Mononuclear cell (primary cell): ENCODE data around the gene SEMA4F. TPM values are rescaled to one million over a fixed set of nuclear protein-coding genes. Genes with fewer than 3 reads are reported as not detected.

Experiments used
- H3K27me3 ChIP-seq: 2 replicates; pipeline ENCODE4 v1.6.0; 2011; ENCODE audit warnings: low read length, control low read depth; ENCODE audit not compliant: insufficient read depth
- H3K4me1 ChIP-seq: 2 replicates; pipeline ENCODE4 v1.5.1; 2011; ENCODE audit warnings: mild to moderate bottlenecking, low read length, control low read depth; ENCODE audit not compliant: insufficient read depth
- H3K4me3 ChIP-seq: 2 replicates; pipeline ENCODE4 v1.5.1; 2011; ENCODE audit warnings: mild to moderate bottlenecking, low read length, moderate library complexity
- H3K9me3 ChIP-seq: 2 replicates; pipeline ENCODE4 v1.5.1; 2011; ENCODE audit warnings: low read depth, mild to moderate bottlenecking, control low read depth, low read length
- total RNA-seq: library from RNA; depleted of rRNA; stranded (reverse); fragments of >200 nt; gene quantifications from one replicate; pipeline ENCODE4 v1.2.3, GENCODE V29; 2012

Gene SEMA4F
- total RNA-seq, 1 donor = 2.0 TPM

DNA sequence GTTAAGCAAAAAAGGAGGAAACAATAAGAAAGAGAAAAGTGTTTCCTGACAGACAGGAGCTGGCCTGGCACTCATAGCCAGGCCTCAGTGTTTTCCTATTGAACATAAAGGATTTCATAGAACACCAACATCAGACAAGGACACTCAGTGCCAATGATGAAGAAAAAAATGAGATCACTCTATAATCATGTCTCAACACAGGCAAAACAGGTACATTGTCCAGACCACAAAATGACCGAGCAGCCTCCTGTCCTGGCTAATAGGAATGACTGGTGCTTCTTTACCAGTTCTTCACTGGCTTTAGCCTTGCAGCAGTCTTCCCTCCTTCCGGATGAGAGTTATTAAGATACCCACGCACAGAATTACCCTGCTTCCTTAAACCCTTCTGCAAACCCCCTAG is 35.6 kb downstream of the SEMA4F start:
- H3K4me3 ChIP-seq = no peak overlapping the region
- H3K4me1 ChIP-seq = peaks cover 15% of the 10 kb centered on the region
- no peaks in the 10 kb centered on the region for H3K9me3 ChIP-seq
- peaks cover 2% of the 10 kb centered on the region for H3K27me3 ChIP-seq

- no peaks in the 10 kb centered on the region for H3K9me3 ChIP-seq
- H3K27me3 ChIP-seq = peaks cover 2% of the 10 kb centered on the region
- no peak overlapping the region for H3K4me3 ChIP-seq
- peaks cover 15% of the 10 kb centered on the region for H3K4me1 ChIP-seq
Observed at GRCh38 chr2:74690571-74690970, 36.5 kb downstream of the SEMA4F start.

DNA sequence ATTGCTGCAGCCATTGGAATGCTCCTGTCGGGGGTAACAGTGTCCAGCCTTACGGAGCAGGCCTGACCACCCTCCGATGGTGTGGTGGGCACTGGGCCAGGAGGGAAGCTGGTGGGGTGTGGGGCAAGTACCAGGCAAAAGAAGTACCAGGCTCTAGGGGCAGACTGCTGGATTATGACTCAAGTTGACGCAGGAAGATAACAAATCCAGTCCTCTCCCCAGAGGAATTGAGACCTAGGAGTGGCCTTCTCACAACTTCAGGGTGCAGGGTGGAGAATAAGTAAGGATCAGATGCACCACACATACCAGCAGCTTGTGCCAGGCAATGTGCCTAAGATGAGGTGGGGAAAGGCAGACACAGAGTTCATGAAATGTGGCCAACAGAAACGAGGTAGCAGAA is 37.9 kb downstream of the SEMA4F start:
- H3K4me3 ChIP-seq = no peak overlapping the region
- H3K9me3 ChIP-seq = no peaks in the 10 kb centered on the region
- H3K27me3 ChIP-seq = peaks cover 2% of the 10 kb centered on the region
- peaks cover 15% of the 10 kb centered on the region for H3K4me1 ChIP-seq

DNA sequence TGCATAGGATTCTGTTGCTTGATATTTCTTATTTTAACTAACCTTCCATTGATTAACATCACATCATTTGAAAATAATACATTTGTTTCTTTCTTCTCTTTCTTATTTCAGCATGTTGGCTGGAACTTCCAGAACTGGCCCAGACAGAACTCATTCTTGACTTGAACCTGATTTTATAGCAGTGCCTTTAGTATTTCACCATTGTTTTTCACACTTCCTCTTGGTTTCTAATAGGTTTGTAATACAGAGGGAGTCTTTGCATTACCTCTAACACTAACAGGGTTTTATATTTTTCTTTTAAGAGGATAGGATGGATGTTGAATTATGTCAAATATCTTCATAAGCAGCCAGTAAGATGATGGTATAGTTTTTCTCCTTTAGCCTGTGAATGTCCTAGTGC is 39.2 kb downstream of the SEMA4F start:
- no peak overlapping the region for H3K4me3 ChIP-seq
- H3K27me3 ChIP-seq = peaks cover 2% of the 10 kb centered on the region
- H3K9me3 ChIP-seq = no peaks in the 10 kb centered on the region
- H3K4me1 ChIP-seq = peaks cover 15% of the 10 kb centered on the region

DNA sequence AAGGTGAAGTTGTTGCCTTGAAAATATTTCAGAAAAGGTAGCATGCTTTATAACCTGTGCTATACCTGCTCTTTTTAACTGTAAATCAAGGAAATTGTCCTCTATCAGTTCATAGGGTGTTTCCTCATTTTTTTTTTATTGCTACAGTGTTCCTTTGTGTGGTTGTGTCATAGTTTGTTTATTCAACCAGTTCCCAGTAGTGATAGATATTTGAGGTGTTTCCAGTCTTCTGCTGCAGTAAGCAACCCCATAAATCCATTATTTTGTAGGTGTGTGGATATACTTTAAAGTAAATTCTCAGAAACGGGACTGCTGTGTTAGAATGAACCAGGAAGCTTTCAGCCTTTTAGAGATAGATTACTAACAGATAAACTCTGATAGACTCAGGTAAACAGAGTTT is 39.6 kb downstream of the SEMA4F start:
- Histone ChIP-seq H3K4me1 (peaks cover 15% of the 10 kb centered on the region), H3K4me3 (no peak overlapping the region), H3K27me3 (peaks cover 2% of the 10 kb centered on the region), H3K9me3 (no peaks in the 10 kb centered on the region)

DNA sequence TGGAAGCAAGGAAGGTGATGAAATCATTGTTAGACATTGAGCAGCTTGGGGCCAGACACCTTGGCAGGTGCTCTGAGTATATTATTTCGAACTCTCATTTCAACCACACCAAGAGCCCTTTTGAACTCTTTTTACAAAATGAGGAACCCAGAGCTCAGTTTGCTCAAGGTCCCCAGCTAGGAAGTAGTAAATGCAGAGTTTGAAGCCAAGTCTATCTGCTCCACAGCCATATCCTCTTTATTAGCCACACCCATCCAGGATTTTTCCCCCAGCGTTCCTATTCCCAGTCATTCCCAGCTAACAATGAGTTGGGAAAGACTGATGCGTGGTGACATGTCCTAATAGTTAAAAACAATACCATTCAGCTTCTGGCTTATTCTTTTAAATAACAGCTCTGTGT is 40.2 kb downstream of the SEMA4F start:
- Histone ChIP-seq H3K9me3 (no peaks in the 10 kb centered on the region), H3K4me1 (peaks cover 15% of the 10 kb centered on the region), H3K4me3 (no peak overlapping the region), H3K27me3 (peaks cover 2% of the 10 kb centered on the region)

DNA sequence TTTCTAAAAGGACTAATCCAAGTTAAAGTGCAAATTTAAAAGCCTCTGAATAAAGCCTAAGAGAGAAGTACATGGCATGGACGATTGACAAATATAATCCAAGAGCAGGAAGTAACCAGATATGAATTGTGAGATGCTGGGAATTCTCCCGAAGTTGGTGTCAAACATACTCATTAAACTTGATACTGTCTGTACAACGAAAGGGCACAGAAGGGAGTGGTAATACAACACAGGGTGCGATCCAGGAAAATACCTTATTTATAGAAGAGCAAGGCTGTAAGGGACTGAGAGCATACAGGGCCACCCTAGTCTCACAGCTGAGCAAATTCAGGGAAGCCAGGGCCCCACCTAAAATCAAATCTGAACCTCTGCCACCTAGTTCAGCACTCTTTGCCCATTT is 41.6 kb downstream of the SEMA4F start:
- peaks cover 15% of the 10 kb centered on the region for H3K4me1 ChIP-seq
- no peaks in the 10 kb centered on the region for H3K27me3 ChIP-seq
- no peak overlapping the region for H3K4me3 ChIP-seq
- no peaks in the 10 kb centered on the region for H3K9me3 ChIP-seq

- no peak overlapping the region for H3K4me3 ChIP-seq
- H3K4me1 ChIP-seq = peaks cover 15% of the 10 kb centered on the region
Observed at GRCh38 chr2:74696829-74697228, 42.8 kb downstream of the SEMA4F start.

GRCh38 chr2:74700643-74701372 is 46.8 kb downstream of the SEMA4F start:
- Histone ChIP-seq H3K9me3 (no peaks in the 10 kb centered on the region), H3K4me1 (no peaks in the 10 kb centered on the region), H3K4me3 (no peak overlapping the region), H3K27me3 (no peaks in the 10 kb centered on the region)

More at GRCh38 chr2:74696829-74697228, 42.8 kb downstream of the SEMA4F start:
- H3K27me3 ChIP-seq = no peaks in the 10 kb centered on the region
- H3K9me3 ChIP-seq = no peaks in the 10 kb centered on the region

GRCh38 chr2:74702001-74702715 is 48.1 kb downstream of the SEMA4F start:
- H3K27me3 ChIP-seq = no peaks in the 10 kb centered on the region
- no peaks in the 10 kb centered on the region for H3K9me3 ChIP-seq
- H3K4me3 ChIP-seq = no peak overlapping the region
- H3K4me1 ChIP-seq = no peaks in the 10 kb centered on the region

- Histone ChIP-seq H3K4me1 (no peaks in the 10 kb centered on the region), H3K9me3 (no peaks in the 10 kb centered on the region)
Observed at GRCh38 chr2:74703373-74703772, 49.3 kb downstream of the SEMA4F start.

DNA sequence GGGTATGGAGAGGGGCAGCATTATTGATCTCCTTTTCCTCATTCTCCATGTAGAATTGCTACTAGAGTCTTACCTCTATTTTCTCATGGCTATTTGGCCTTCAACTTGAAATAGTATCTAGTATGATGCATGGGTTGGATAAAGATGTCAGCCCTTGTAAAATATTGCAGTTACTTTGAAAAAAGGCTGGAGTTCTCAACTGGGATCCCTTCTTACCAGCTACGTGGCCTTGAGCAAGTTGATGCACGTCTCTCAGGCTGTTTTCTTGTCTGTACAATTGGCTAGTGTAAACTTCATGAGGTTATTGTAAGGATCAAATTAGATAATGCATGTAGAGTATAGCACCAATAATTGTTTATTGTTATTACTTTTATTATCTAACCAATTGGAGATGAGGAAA is 50.2 kb downstream of the SEMA4F start:
- Histone ChIP-seq H3K4me1 (peaks cover 5% of the 10 kb centered on the region), H3K27me3 (no peaks in the 10 kb centered on the region), H3K9me3 (no peaks in the 10 kb centered on the region), H3K4me3 (no peak overlapping the region)

More at GRCh38 chr2:74703373-74703772, 49.3 kb downstream of the SEMA4F start:
- Histone ChIP-seq H3K4me3 (no peak overlapping the region), H3K27me3 (no peaks in the 10 kb centered on the region)

DNA sequence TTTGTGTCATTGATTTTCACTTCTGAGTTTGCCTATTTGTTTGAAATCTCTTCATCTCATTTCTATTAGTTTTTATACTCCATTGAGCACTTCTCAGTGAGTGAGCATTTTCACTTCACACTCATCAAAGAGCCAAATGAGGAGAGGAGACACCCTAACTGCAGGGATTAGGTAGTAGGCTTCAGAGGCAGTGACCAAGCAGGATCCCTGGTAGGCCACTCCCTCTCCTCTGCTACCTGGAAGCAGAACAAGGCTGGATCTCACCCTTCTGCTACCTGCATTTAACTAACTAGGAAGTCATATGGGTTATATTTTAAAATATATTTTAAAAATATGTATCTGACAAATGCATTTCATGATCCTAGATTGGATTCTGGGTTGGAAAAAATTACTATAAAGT is 52.7 kb downstream of the SEMA4F start:
- H3K4me1 ChIP-seq = peaks cover 5% of the 10 kb centered on the region
- H3K4me3 ChIP-seq = no peak overlapping the region
- H3K9me3 ChIP-seq = no peaks in the 10 kb centered on the region
- H3K27me3 ChIP-seq = no peaks in the 10 kb centered on the region

DNA sequence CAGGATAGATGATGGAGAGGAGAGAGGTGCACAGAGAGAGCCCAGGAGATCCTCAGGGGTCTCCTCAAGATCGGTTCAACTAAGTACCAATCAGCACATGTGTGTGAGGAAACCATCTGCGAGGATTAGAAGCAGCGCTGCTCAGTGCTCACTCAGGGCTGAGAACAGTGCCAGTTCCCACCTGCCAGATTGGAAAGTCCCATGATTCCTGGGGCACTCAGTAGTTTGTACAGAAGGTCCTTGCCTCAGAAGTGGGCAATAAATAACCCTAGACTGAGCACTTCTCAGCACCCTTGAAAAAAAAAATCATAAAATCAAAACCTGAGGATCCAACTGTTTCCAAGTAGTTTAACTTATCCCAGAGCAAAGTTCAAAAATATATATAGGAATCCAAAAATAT is 53.8 kb downstream of the SEMA4F start:
- H3K27me3 ChIP-seq = no peaks in the 10 kb centered on the region
- H3K4me1 ChIP-seq = peaks cover 5% of the 10 kb centered on the region
- H3K9me3 ChIP-seq = no peaks in the 10 kb centered on the region
- H3K4me3 ChIP-seq = no peak overlapping the region

GRCh38 chr2:74708296-74708695 is 54.2 kb downstream of the SEMA4F start:
- Histone ChIP-seq H3K9me3 (no peaks in the 10 kb centered on the region), H3K4me1 (peaks cover 5% of the 10 kb centered on the region), H3K27me3 (no peaks in the 10 kb centered on the region), H3K4me3 (no peak overlapping the region)

GRCh38 chr2:74708883-74709282 is 54.8 kb downstream of the SEMA4F start:
- no peak overlapping the region for H3K4me3 ChIP-seq
- no peaks in the 10 kb centered on the region for H3K9me3 ChIP-seq
- no peaks in the 10 kb centered on the region for H3K27me3 ChIP-seq
- peaks cover 5% of the 10 kb centered on the region for H3K4me1 ChIP-seq
